AG09319 (cell line): ENCODE measurements around the gene SPAG9.

Experiments used
- DNase-seq: peaks from one replicate; pipeline ENCODE4 v3.0.0-alpha.2; 2010; ENCODE audit warnings: low read depth; ENCODE audit errors: extremely low read depth
- CTCF ChIP-seq: IDR thresholded peaks from 2 replicates; pipeline ENCODE4 v1.5.1; 2011; ENCODE audit warnings: low read depth, mild to moderate bottlenecking, inconsistent platforms, low read length, moderate library complexity

The SPAG9 gene

GRCh38 chr17:51078009-51078592 lies 42.6 kb downstream of the SPAG9 start:
- TF ChIP-seq CTCF, result no peak
- no peak for DNase-seq

GRCh38 chr17:51076821-51077220 lies 43.8 kb downstream of the SPAG9 start:
- no peak for DNase-seq
- TF ChIP-seq CTCF, result no peak

GRCh38 chr17:51071556-51071955 lies 49.1 kb downstream of the SPAG9 start:
- no peak for DNase-seq
- TF ChIP-seq CTCF, result no peak

GRCh38 chr17:51065466-51065865 lies 55.2 kb downstream of the SPAG9 start:
- no peak for DNase-seq
- no peak for TF ChIP-seq CTCF

GRCh38 chr17:51064061-51064735 lies 56.5 kb downstream of the SPAG9 start:
- DNase-seq, result no peak
- no peak for TF ChIP-seq CTCF

DNA sequence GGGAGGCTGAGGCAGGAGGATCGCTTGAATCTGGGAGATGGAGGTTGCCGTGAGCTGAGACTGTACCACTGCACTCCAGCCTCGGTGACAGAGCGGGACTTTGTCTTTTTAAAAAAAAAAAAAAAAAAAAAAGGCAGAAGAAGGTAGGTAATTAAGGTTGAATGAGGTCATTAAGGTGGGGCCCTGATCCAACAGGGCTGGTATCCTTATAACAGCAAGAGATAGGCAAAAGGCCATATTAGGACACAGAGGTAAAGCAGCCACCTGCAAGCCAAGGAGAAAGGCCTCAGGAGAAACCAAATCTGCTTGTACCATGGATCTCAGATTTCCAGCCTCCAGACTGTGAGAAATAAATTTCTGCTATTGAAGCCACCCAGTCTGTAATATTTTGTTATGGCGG lies 60.3 kb downstream of the SPAG9 start:
- TF ChIP-seq CTCF, result no peak

DNA sequence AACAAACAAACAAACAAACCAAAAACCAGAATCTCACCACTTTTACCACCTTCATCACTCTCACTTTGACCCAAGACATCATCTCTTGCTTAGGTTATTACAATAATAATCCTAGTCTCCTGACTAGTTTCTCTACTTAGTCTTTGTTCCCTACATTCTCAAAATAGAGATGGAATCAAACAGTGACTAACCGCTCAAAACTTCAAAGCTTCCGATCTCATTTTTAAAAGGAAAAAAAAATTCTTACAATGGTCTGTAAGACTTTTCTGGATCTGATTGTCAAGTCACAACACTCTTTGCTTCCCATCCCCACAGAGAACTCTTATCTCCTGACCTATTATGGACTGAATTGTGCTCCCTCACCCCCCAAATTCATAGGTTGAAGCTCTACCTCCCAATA lies 60.9 kb downstream of the SPAG9 start:
- no peak for TF ChIP-seq CTCF
- no peak for DNase-seq

More for the DNA sequence above, 60.3 kb downstream of the SPAG9 start:
- DNase-seq, result no peak
